GM18520 (cell line): ENCODE measurements around the gene ERICH4.
A peak's percentile ranks its signal among the peaks of the same experiment; 100 is the strongest.
"Not testable (repeated sequence)": the region's sequence is repeated elsewhere in the genome, so short reads cannot be mapped to it uniquely, and the experiment has no call there.

Source experiments
- ATAC-seq: cut with Tn5 transposase; IDR thresholded peaks from one replicate; pipeline ENCODE4 v1.9.1; 2021; ENCODE audit not compliant: unreplicated experiment

Gene ERICH4

GRCh38 chr19:41442473-41443355 is at the start of gene ERICH4:
TSS of gene ERICH4 (plus strand) at chr19:41443156. CDS start at chr19:41443170, 14 bp downstream.
- ATAC-seq: no peak

GRCh38 chr19:41395355-41395754 is 47.6 kb upstream of the ERICH4 start:
- no peak for ATAC-seq

- peak; percentile 95 for ATAC-seq
Observed at GRCh38 chr19:41397086-41398049, 45.6 kb upstream of the ERICH4 start, which contains the start of the genes BCKDHA and EXOSC5. TSS of gene BCKDHA (plus strand) at chr19:41397818. CDS start at chr19:41397828, 10 bp downstream. TSS of gene EXOSC5 (minus strand) at chr19:41397359. CDS start at chr19:41397328, 31 bp downstream.

GRCh38 chr19:41398050-41398418 is 44.9 kb upstream of the ERICH4 start:
- ATAC-seq: no peak

GRCh38 chr19:41398598-41398997 is 44.4 kb upstream of the ERICH4 start:
- ATAC-seq: no peak

- no peak for ATAC-seq
Observed at GRCh38 chr19:41399091-41399490, 43.9 kb upstream of the ERICH4 start.

- no peak for ATAC-seq
Observed at GRCh38 chr19:41399525-41399924, 43.4 kb upstream of the ERICH4 start.

GRCh38 chr19:41401483-41401882 is 41.5 kb upstream of the ERICH4 start:
- no peak for ATAC-seq

GRCh38 chr19:41402010-41402409 is 40.9 kb upstream of the ERICH4 start:
- no peak for ATAC-seq

GRCh38 chr19:41403181-41403970 is 39.6 kb upstream of the ERICH4 start:
- no peak for ATAC-seq

- ATAC-seq: no peak
Observed at GRCh38 chr19:41405776-41406175, 37.2 kb upstream of the ERICH4 start.

- no peak for ATAC-seq
Observed at GRCh38 chr19:41407271-41407670, 35.7 kb upstream of the ERICH4 start.

- ATAC-seq: no peak
Observed at GRCh38 chr19:41408256-41408655, 34.7 kb upstream of the ERICH4 start.

- not testable (repeated sequence) for ATAC-seq
Observed at GRCh38 chr19:41408846-41409245, 34.1 kb upstream of the ERICH4 start.

GRCh38 chr19:41409288-41409687 is 33.7 kb upstream of the ERICH4 start:
- no peak for ATAC-seq

GRCh38 chr19:41410336-41411054 is 32.5 kb upstream of the ERICH4 start:
- no peak for ATAC-seq

GRCh38 chr19:41411100-41411967 is 31.6 kb upstream of the ERICH4 start:
- no peak for ATAC-seq

- no peak for ATAC-seq
Observed at GRCh38 chr19:41411968-41412265, 31.0 kb upstream of the ERICH4 start.

- ATAC-seq: no peak
Observed at GRCh38 chr19:41412953-41413352, 30.0 kb upstream of the ERICH4 start.
